ENCODE measurements around the gene ELOVL3.

ELOVL3 gene

GRCh38 chr10:102261196-102261595, 35.1 kb downstream of the ELOVL3 start:
- DNase-seq, result no peak

- DNase-seq, result no peak
These were observed 35.7 kb downstream of the ELOVL3 start for GRCh38 chr10:102261842-102262241.

- DNase-seq, result no peak
These were observed 36.8 kb downstream of the ELOVL3 start for GRCh38 chr10:102262744-102263370.

GRCh38 chr10:102264371-102264770, 38.3 kb downstream of the ELOVL3 start:
- no peak for DNase-seq

- DNase-seq, result no peak
These were observed 40.6 kb downstream of the ELOVL3 start for GRCh38 chr10:102266670-102267069.

GRCh38 chr10:102267748-102268147, 41.6 kb downstream of the ELOVL3 start:
- no peak for DNase-seq

GRCh38 chr10:102268375-102268888, 42.3 kb downstream of the ELOVL3 start:
- no peak for DNase-seq

GRCh38 chr10:102269017-102269416, 42.9 kb downstream of the ELOVL3 start:
- no peak for DNase-seq

GRCh38 chr10:102274062-102274461, 48.0 kb downstream of the ELOVL3 start:
- DNase-seq, result no peak

GRCh38 chr10:102275343-102275742, 49.2 kb downstream of the ELOVL3 start:
- no peak for DNase-seq

- DNase-seq, result no peak
These were observed 53.0 kb downstream of the ELOVL3 start for GRCh38 chr10:102279104-102279503.
